Measurements from ENCODE around the gene JTB.

GRCh38 chr1:154000420-154000819, 22.9 kb upstream of the JTB start:
- TF ChIP-seq EZH2 (IDR thresholded peaks at IDR 0.05; ENCODE audit: insufficient read depth, poor library complexity, severe bottlenecking) (no peak), EZH2phosphoT487 (IDR thresholded peaks at IDR 0.05; ENCODE audit: insufficient read depth, low read depth) (no peak)

All from GM23248 (cell line).